ENCODE data around the gene NEDD9.

The NEDD9 gene

GRCh38 chr6:11260249-11261038, 28.0 kb upstream of the NEDD9 start:
- no peak for DNase-seq

GRCh38 chr6:11258260-11259237, 26.1 kb upstream of the NEDD9 start:
- no peak for DNase-seq

- no peak for DNase-seq
Measured at GRCh38 chr6:11255610-11256009, 23.1 kb upstream of the NEDD9 start.

GRCh38 chr6:11253594-11253993, 21.1 kb upstream of the NEDD9 start:
- DNase-seq: no peak

GRCh38 chr6:11251553-11252360, 19.3 kb upstream of the NEDD9 start:
- DNase-seq: no peak

GRCh38 chr6:11250108-11250507, 17.6 kb upstream of the NEDD9 start:
- DNase-seq: no peak

- no peak for DNase-seq
Measured at GRCh38 chr6:11248974-11249761, 16.7 kb upstream of the NEDD9 start.

GRCh38 chr6:11246722-11247121, 14.3 kb upstream of the NEDD9 start:
- no peak for DNase-seq

GRCh38 chr6:11245381-11246256, 13.2 kb upstream of the NEDD9 start:
- no peak for DNase-seq

GRCh38 chr6:11244387-11245126, 12.1 kb upstream of the NEDD9 start:
- no peak for DNase-seq

GRCh38 chr6:11243861-11244260, 11.4 kb upstream of the NEDD9 start:
- no peak for DNase-seq

- DNase-seq: no peak
Measured at GRCh38 chr6:11242711-11243110, 10.2 kb upstream of the NEDD9 start.

- no peak for DNase-seq
Measured at GRCh38 chr6:11241793-11242201, 9.3 kb upstream of the NEDD9 start.

GRCh38 chr6:11241154-11241792, 8.8 kb upstream of the NEDD9 start:
- no peak for DNase-seq

GRCh38 chr6:11237956-11238355, 5.5 kb upstream of the NEDD9 start:
- DNase-seq: no peak

GRCh38 chr6:11237428-11237827, 5.0 kb upstream of the NEDD9 start:
- DNase-seq: no peak

GRCh38 chr6:11236915-11237314, 4.4 kb upstream of the NEDD9 start:
- no peak for DNase-seq

GRCh38 chr6:11236076-11236750, 3.7 kb upstream of the NEDD9 start:
- DNase-seq: no peak

GRCh38 chr6:11235062-11235461, 2.6 kb upstream of the NEDD9 start:
- no peak for DNase-seq

Measured in NCI-H1436 treated with DMSO at 0.1 percent for 48 hours (cell line).